IMR-90 (cell line): ENCODE measurements around the gene NFATC3. TPM values are rescaled to one million over a fixed set of nuclear protein-coding genes. Genes with fewer than 3 reads are reported as not detected.
"Not testable (repeated sequence)": the region's sequence is repeated elsewhere in the genome, so short reads cannot be mapped to it uniquely, and the experiment has no call there.

Source experiments
- ATAC-seq: fragments of 200-7000 bp; cut with Tn5 transposase; 2 replicates; pipeline ENCODE4 v1.9.1; 2020; ENCODE audit warnings: low read depth, mild to moderate bottlenecking, moderate library complexity
- BruUV-seq: library from RNA; stranded (reverse); fragments of 400-500 nt; replicated peaks from 2 replicates; lab custom pipeline; 2021; lab: Mats Ljungman, UMichigan
- CTCF ChIA-PET: fragments of 300-600 bp; formaldehyde crosslinking; extraction: SDS; loops from one replicate; lab custom pipeline; 2021; ENCODE audit warnings: antibody characterized with exemption; lab: Yijun Ruan, JAX
- POLR2A ChIA-PET: fragments of 300-600 bp; sonication (Branson Sonifier 250); formaldehyde crosslinking; loops from one replicate; lab custom pipeline; 2022; ENCODE audit warnings: antibody characterized with exemption; ENCODE audit not compliant: unreplicated experiment; lab: Charles Lee
- DNase-seq: peaks from one replicate; pipeline ENCODE4 v3.0.0; 2013
- H2AFZ ChIP-seq: replicated peaks from 2 replicates; pipeline ENCODE3; 2013; ENCODE audit warnings: low read length, mild to moderate bottlenecking; ENCODE audit not compliant: poor library complexity
- H2AK5ac ChIP-seq: 2 replicates; pipeline ENCODE4 v1.6.1; 2013; ENCODE audit warnings: low read depth, low read length, inconsistent platforms
- H2AK9ac ChIP-seq: replicated peaks from 2 replicates; pipeline ENCODE3; 2013; ENCODE audit warnings: mild to moderate bottlenecking, low read depth, low read length, moderate library complexity; ENCODE audit not compliant: poor library complexity
- H2BK120ac ChIP-seq: 2 replicates; pipeline ENCODE4 v1.6.1; 2013; ENCODE audit warnings: low read depth, low read length, inconsistent platforms
- H2BK15ac ChIP-seq: 3 replicates; pipeline ENCODE4 v1.6.1; 2013; ENCODE audit warnings: low read depth, low read length, inconsistent platforms
- H2BK20ac ChIP-seq: 2 replicates; pipeline ENCODE4 v1.6.1; 2013; ENCODE audit warnings: low read depth, mild to moderate bottlenecking, inconsistent platforms, low read length, moderate library complexity
- H2BK5ac ChIP-seq: 2 replicates; pipeline ENCODE4 v1.6.1; 2013; ENCODE audit warnings: mild to moderate bottlenecking, low read depth, low read length, inconsistent platforms; ENCODE audit not compliant: poor library complexity, severe bottlenecking
- H3K14ac ChIP-seq: replicated peaks from 2 replicates; pipeline ENCODE4 v1.6.1; 2013; ENCODE audit warnings: low read depth, low read length, inconsistent platforms
- H3K18ac ChIP-seq: 2 replicates; pipeline ENCODE4 v1.6.1; 2013; ENCODE audit warnings: low read depth, low read length, control low read depth
- H3K23ac ChIP-seq: 2 replicates; pipeline ENCODE4 v1.6.1; 2013; ENCODE audit warnings: low read depth, low read length, inconsistent platforms
- H3K27ac ChIP-seq: 2 replicates; pipeline ENCODE4 v1.5.1; 2013; ENCODE audit warnings: mild to moderate bottlenecking, control low read depth, low read length; ENCODE audit not compliant: insufficient read depth
- H3K27me3 ChIP-seq: 2 replicates; pipeline ENCODE4 v1.6.1; 2013; ENCODE audit warnings: low read length; ENCODE audit not compliant: control insufficient read depth, insufficient read depth
- H3K36me3 ChIP-seq: 2 replicates; pipeline ENCODE4 v1.6.1; 2013; ENCODE audit warnings: low read length, mixed read lengths; ENCODE audit not compliant: control insufficient read depth, insufficient read depth
- H3K4ac ChIP-seq: 2 replicates; pipeline ENCODE4 v1.6.1; 2013; ENCODE audit warnings: low read depth, low read length, inconsistent platforms
- H3K4me1 ChIP-seq: 2 replicates; pipeline ENCODE4 v1.6.1; 2013; ENCODE audit warnings: low read length, mixed read lengths; ENCODE audit not compliant: control insufficient read depth, insufficient read depth
- H3K4me2 ChIP-seq: 2 replicates; pipeline ENCODE4 v1.6.1; 2013; ENCODE audit warnings: low read depth, mild to moderate bottlenecking, control low read depth, low read length, moderate library complexity
- H3K4me3 ChIP-seq: 2 replicates; pipeline ENCODE4 v1.5.1; 2013; ENCODE audit warnings: low read depth, mild to moderate bottlenecking, control low read depth, low read length, moderate library complexity; ENCODE audit not compliant: insufficient read depth
- H3K56ac ChIP-seq: 2 replicates; pipeline ENCODE4 v1.6.1; 2013; ENCODE audit warnings: low read length, inconsistent platforms; ENCODE audit not compliant: insufficient read depth; ENCODE audit errors: extremely low read depth
- H3K79me1 ChIP-seq, 2 experiments: 2 replicates each; pipeline ENCODE4 v1.6.1; 2013; ENCODE audit warnings: low read length in 2 of 2, inconsistent platforms in 1 of 2, low read depth in 1 of 2
- H3K9ac ChIP-seq: 2 replicates; pipeline ENCODE4 v1.6.1; 2013; ENCODE audit warnings: low read depth, low read length, control low read depth
- H3K9me1 ChIP-seq: 2 replicates; pipeline ENCODE4 v1.6.1; 2013; ENCODE audit warnings: low read length, inconsistent platforms; ENCODE audit not compliant: insufficient read depth
- H3K9me3 ChIP-seq: 2 replicates; pipeline ENCODE4 v1.6.1; 2013; ENCODE audit warnings: low read length; ENCODE audit not compliant: control insufficient read depth, insufficient read depth
- H4K20me1 ChIP-seq: 2 replicates; pipeline ENCODE4 v1.6.1; 2013; ENCODE audit warnings: low read length, inconsistent platforms; ENCODE audit not compliant: insufficient read depth
- H4K5ac ChIP-seq: 2 replicates; pipeline ENCODE4 v1.6.1; 2013; ENCODE audit warnings: mild to moderate bottlenecking, low read depth, low read length, control low read depth
- H4K8ac ChIP-seq, 2 experiments: 2 replicates each; pipeline ENCODE4 v1.6.1; 2013; ENCODE audit warnings: low read depth in 2 of 2, low read length in 2 of 2, control low read depth in 1 of 2, inconsistent platforms in 1 of 2
- H4K91ac ChIP-seq: 2 replicates; pipeline ENCODE4 v1.6.1; 2013; ENCODE audit warnings: low read depth, low read length, inconsistent platforms; ENCODE audit not compliant: insufficient read depth
- WGBS, 2 experiments: methylation state at CpG; one replicate each; pipeline versions ENCODE4 v1.1.5 to v1.1.7; 2013; ENCODE audit warnings: missing lambda C conversion rate in 2 of 2; ENCODE audit not compliant: insufficient read length in 1 of 2; ENCODE audit errors: extremely low coverage in 2 of 2; 5-methylcytosine and 5-hydroxymethylcytosine counted together
- dilution Hi-C: fragments of 300-500 bp; cut with HindIII; formaldehyde crosslinking; loops from one replicate; pipeline ENCODE4 v1.14.3; 2018; ENCODE audit warnings: low sequenced_read_pairs; ENCODE audit not compliant: unreplicated experiment
- in situ Hi-C: fragments of 300-500 bp; cut with MboI; formaldehyde crosslinking; loops from 3 replicates; pipeline ENCODE4 v1.14.3; 2019; ENCODE audit warnings: low sequenced_read_pairs, inconsistent platforms, mixed read lengths
- intact Hi-C: fragments of 100-400 bp; cut with micrococcal nuclease; formaldehyde crosslinking; loops from 2 replicates; pipeline ENCODE4 v1.10.0; 2022
- polyA plus RNA-seq, 3 experiments: library from polyadenylated mRNA; depleted of rRNA; stranded (reverse); fragments of >200 nt; gene quantifications; 2 replicates each; pipeline ENCODE4 v1.2.3, GENCODE V29; 2012; ENCODE audit warnings: low replicate concordance in 1 of 3
- total RNA-seq: library from RNA; depleted of rRNA; stranded (reverse); fragments of >200 nt; gene quantifications from 2 replicates; pipeline ENCODE4 v1.2.3, GENCODE V29; 2012

The NFATC3 gene
- total and polyA plus RNA-seq, 2 of the 4 experiments (the other 2 are of a cell fraction): 6.3 to 21.5 TPM

DNA sequence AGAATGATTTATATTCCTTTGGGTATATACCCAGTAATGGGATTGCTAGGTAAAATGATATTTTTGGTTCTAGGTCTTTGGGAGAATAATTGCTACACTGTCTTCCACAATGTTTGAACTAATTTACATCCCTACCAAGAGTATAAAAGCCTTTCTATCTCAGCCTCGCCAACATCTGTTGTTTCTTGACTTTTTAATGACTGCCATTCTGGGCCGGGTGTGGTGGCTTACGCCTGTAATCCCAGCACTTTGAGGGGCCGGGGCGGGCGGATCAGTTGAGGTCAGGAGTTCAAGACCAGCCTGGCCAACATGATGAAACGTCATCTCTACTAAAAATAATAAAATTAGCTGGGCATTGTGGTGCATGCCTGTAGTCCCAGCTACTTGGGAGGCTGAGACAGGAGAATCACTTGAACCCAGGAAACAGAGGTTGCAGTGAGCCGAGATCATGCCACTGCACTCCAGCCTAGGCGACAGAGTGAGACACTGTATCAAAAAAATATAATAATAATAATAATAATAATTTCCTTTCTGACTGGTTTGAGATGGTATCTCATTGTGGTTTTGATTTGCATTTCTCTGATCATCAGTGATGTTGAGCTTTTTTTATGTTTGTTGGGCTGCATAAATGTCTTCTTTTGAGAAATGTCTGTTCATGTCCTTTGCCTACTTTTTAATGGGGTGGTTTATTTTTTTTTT, 22.2 kb downstream of the NFATC3 start:
- H3K4me2 ChIP-seq, ATAC-seq, H4K20me1 ChIP-seq, H3K18ac ChIP-seq, BruUV-seq, H3K9me3 ChIP-seq, H3K27ac ChIP-seq, in situ Hi-C loops, H2AFZ ChIP-seq, H2BK5ac ChIP-seq, POLR2A ChIA-PET, H4K8ac ChIP-seq, H3K4me3 ChIP-seq, H3K4ac ChIP-seq, intact Hi-C loops, H4K5ac ChIP-seq, H3K56ac ChIP-seq, H2BK120ac ChIP-seq, dilution Hi-C loops, H3K9me1 ChIP-seq, CTCF ChIA-PET, DNase-seq, H3K4me1 ChIP-seq, H3K14ac ChIP-seq, H2AK5ac ChIP-seq, H3K36me3 ChIP-seq, H2BK15ac ChIP-seq, H3K27me3 ChIP-seq, H4K91ac ChIP-seq, H2AK9ac ChIP-seq, H3K9ac ChIP-seq, H3K23ac ChIP-seq, H2BK20ac ChIP-seq: not testable (repeated sequence)
- peaks cover 6 to 39% of the 10 kb centered on the region in 2 experiments for H3K79me1 ChIP-seq
- WGBS, 2 experiments: no CpG with 5 or more reads among the region's 9 CpGs

DNA sequence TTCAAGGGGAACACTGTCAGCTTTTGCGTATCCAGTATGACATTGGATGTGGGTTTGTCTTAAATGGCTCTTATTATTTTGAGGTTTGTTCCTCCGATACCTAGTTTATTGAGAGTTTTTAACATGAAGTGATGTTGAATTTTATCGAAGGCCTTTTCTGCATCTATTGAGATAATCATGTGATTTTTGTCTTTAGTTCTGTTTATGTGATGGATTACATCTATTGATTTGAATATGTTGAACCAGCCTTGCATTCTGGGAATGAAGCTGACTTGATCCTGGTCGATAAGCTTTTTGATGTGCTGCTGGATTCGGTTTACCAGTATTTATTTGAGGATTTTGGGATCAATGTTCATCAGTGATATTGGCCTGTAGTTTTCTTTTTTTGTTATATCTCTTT, 24.0 kb downstream of the NFATC3 start:
- H2BK5ac ChIP-seq, H3K27me3 ChIP-seq, H2AFZ ChIP-seq, H4K20me1 ChIP-seq, intact Hi-C loops, H4K8ac ChIP-seq, BruUV-seq, H3K9me3 ChIP-seq, DNase-seq, POLR2A ChIA-PET, ATAC-seq, H3K36me3 ChIP-seq, CTCF ChIA-PET, H3K4me2 ChIP-seq, in situ Hi-C loops, H3K9ac ChIP-seq, H2BK120ac ChIP-seq, H3K27ac ChIP-seq, H3K56ac ChIP-seq, H2BK20ac ChIP-seq, H3K14ac ChIP-seq, H4K5ac ChIP-seq, H4K91ac ChIP-seq, H3K4ac ChIP-seq, H2BK15ac ChIP-seq, H3K4me3 ChIP-seq, H3K23ac ChIP-seq, H3K4me1 ChIP-seq, H2AK9ac ChIP-seq, dilution Hi-C loops, H3K9me1 ChIP-seq, H2AK5ac ChIP-seq, H3K18ac ChIP-seq: not testable (repeated sequence)
- H3K79me1 ChIP-seq: peaks cover 15 to 45% of the 10 kb centered on the region in 2 experiments
- 100% methylated on average over 1 of the region's 5 CpGs; no CpG with 5 or more reads in 1 of the 2 experiments for WGBS, 2 experiments
